Putamen (tissue), 1 donor: ENCODE measurements around the gene TBCA.

ENCODE experiments used
- DNase-seq: peaks from one replicate; pipeline ENCODE4 v3.0.0-alpha.2; 2016; ENCODE audit warnings: low spot score

TBCA gene, protein sequence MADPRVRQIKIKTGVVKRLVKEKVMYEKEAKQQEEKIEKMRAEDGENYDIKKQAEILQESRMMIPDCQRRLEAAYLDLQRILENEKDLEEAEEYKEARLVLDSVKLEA

DNA sequence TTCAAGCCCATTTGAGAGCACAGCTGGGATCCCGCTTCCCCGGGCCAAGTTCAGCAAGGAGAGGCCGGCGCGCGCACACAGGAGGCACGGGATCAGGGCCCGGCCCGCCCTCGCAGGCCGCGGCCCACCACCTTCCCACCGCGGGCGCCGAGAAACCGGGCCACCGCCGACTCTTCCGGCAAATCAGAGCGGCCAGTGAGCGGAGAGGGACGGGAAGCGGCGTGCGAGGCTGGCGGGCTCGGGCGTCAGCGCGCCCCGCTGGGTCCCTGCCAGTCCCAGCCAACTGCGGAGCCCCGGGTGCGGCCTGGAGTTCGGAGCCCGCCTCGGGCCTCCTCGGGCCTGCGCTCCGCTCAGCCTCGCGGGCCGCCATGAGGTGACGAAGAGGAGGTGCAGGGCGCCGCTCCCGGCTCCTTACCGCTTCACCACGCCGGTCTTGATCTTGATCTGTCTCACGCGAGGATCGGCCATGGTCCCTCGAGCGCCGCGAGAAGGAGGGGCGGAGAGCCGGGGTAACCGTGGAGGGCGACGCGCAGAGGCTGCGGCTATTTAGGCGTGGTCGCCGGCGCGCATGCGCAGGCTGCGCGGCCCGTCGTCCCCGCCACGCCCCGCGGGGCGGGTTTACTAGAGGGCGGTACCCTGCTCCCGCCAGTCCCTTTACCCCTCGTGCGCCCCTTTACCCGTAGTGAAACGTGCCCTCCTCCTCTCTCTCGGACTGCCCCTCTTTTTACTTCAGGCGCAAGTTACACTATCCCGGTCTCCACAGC lies at the start of gene TBCA:
Gene TBCA (minus strand): TSS at position 550 of the 764 bp plus-strand sequence. CDS start 82 bp downstream, at position 468.
- DNase-seq = peak; percentile 90

DNA sequence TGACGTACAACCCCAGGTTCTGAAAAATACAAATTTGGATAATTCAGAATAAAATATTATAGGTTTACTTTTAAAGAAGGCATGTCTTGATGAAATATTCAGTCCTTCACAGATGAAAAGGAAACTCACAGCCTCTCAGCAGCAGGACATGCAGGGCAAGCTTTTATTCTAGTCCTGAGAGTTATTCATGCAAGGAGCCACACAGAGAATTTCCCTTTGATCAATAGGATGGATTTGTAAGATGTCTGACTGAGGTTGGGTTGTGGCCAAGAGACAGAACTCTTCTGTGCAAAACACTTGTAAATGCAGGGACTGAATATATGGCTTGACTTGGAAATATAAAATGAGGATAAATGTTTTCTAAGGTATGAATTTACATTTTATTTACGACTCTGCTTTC lies 48.8 kb upstream of the TBCA start:
- DNase-seq = no peak

DNA sequence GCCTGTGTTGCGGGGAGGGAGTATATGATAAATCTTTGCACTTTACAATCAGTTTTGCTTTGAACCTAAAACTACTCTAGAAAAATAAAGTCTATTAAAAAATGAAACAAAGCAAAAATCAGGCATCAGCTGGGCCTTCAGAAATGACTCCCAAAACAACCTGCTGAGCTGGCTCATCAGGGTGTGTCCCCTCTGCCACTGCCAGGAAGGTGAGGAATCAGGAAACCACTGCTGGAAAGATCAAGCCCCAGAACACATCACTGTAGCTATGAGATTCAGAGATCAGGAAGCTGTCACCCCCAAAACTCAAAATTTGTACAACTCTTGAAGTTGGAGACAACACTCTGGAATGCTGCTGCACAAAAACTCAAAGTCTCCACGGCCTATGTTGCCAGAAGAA lies 40.5 kb upstream of the TBCA start:
- no peak for DNase-seq

DNA sequence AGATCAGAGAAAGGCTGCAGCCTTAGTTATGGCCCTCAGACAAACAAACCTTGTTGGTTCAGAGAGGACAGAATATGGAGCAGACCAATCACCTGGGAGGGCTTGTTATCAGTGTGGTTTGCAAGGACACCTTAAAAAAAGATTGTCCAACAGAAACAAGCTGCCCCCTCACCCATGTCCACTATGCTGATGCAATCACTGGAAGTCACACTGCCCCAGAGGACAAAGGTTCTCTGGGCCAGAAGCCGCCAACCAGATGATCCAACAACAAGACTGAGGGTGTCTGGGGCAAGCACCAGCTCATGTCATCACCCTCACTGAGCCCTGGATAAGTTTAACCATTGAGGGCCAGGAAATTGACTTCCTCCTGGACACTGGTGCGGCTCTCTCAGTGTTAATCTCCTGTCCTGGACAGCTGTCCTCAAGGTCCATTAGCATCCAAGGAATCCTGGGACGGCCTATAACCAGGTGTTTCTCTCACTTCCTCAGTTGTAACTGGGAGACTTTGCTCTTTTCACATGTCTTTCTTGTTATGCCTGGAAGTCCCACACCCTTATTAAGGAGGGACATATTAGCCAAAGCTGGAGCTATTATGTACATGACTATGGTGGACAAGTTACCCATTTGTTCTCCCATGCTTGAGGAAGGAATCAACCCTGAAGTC lies 36.9 kb upstream of the TBCA start:
- DNase-seq = no peak

DNA sequence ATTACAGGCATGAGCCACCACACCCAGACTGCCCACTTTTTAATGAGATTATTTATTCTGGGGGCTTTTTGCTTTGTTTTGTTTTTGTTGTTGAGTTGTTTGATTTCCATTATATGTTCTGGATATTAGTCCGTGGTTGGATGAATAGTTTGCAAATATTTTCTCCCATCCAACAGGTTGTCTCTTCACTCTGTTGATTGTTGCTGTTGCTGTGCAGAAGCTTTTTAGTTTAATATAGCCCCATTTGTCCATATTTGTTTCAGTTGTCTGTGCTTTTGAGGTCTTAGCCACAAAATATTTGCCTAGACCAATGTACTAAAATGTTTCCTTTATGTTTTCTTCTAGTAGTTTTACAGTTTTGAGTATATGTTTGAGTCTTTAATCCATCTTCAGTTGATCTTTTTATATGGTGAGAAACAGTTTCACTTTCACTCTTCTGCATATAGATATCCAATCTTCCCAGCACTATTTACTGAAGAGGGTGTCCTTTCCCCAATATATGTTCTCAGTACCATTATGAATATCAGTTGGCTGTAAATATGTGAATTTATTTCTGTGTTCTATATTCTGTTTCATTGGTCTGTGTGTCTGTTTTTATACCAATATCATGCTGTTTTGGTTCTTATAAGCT lies 30.2 kb upstream of the TBCA start:
- DNase-seq = no peak

DNA sequence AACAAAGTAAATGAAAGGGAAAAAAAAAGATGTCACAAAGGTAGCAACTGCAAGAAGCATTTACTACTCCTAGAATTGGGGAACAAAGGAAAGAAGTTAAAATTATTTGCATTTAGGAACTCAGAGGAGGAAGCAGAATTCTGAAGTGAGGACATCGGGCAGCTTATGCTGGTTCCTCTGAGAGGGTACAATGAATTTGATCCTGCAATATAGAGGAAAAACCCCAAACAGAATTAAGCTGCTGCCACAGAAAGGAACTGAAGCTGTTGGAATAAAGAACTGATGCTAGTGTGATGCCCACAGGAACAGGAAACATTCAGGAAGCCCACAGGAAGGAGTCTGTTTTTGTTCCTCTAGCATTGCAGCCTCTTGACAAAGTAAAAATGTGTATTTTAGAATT lies 22.3 kb upstream of the TBCA start:
- DNase-seq = no peak

DNA sequence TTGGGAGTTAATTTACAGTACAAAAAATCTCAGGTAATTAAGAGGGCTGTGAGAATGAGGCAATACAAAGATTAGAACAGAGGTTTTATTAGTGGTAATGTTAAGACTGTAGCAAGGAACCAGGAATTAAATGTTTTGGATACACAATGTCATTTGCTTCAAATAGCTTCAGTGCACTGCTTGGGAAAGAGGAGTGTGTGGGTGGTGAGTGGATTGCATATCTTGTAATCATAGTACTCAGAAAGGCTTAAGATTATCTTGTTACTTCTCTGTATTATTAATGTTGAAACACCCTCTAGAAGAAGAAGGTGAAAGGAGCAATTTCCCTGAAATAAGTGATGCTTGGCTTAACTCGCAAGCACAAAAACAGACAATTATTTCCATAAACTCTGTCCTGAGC lies 21.0 kb upstream of the TBCA start:
- DNase-seq = no peak

DNA sequence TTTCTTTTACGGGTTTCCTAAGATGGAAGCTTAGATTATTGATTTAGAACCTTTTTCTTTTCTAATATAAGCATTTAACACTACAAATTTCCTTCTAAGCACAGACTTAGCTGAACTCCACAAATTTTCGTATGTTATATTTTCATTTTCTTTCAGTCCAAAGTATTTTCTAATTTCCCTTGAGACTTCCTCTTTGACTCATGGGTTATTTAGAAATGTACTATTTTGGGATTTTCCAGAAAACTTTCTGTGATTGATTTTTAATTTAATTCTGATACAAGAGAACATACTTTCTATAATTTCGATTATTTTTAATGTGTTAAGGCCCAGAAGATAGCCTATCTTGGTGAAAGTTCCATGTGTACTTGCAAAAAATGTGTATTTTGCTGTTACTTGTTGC lies 19.7 kb upstream of the TBCA start:
- no peak for DNase-seq

DNA sequence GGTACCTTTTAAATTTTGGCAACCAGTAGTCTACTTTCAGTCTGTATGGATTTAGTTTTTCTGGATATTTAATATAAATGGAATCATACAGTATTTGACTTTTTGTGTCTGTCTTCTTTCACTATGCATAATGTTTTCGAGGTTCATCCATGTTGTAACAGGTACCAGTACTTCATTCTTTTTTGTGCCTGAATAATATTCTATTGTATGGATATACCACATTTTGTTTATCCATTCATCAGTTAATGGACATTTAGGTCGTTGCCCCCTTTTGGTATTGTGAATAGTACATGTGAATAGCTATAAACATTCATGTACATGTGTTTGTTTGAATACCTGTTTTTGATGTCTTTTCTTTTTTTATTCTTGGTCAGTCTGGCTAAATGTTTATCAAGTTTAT lies 19.1 kb upstream of the TBCA start:
- DNase-seq = no peak

DNA sequence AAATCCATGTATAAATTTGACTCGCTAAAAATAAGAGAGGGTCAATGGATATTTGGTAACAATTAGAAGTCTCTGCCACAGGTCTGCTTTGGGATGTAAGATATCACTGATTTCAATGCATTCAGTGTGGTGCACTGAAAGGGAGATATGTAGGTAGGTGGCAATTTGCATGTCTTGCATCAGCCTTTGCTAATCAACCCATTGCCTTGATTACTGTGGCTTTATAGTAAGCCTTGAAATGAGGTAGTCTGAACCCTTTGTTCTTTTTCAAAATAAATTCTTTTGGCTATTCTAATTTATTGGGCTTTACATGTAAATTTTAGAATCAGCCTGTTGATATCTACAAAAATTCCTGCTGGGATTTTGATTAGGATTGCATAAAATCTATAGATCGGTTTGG lies 15.8 kb upstream of the TBCA start:
- DNase-seq = no peak

DNA sequence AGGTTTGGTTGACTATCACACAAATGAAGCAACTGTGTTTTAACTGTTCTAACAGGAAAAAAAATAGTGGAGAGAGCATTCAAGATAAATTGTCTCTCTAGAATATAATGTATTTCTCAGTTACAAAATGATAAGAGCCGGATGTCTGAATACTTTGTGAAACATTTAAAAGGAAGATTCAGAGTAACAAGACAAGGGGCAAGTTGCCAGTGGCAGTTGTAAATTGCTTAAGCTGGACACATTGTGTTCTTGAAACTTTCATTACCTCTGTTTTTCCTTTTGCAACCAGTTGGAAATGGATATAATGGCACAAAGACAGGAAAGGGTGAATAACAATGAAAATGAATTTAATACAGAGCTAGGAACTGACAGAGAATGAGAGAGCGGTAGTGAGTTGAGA lies 15.2 kb upstream of the TBCA start:
- no peak for DNase-seq

DNA sequence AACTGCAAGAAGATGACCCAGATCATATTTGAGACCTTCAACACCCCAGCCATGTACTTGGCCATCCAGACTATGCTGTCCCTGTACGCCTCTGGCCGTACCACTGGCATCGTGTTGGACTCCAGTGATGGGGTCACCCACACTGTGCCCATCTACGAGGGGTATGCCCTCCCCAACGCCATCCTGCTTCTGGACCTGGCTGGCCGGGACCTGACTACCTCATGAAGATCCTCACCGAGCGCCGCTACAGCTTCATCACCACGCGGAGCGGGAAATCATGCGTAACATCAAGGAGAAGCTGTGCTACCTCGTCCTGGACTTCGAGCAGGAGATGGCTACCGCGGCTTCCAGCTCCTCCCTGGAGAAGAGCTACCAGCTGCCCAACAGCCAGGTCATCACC lies 9.1 kb upstream of the TBCA start:
- DNase-seq = no peak

DNA sequence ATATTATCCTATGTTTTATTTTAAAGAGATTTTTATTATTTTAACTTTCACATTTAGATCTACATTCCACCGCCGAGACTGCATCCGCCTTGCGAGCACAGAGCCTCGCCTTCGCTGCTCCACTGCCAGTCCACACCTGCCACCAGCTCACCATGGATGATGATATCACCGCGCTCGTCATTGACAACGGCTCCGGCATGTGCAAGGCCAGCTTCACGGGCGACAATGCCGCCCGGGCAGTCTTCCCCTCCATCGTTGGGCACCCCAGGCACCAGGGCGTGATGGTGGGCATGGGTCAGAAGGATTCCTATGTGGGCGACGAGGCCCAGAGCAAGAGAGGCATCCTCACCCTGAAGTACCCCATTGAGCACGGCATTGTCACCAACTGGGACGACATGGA lies 8.6 kb upstream of the TBCA start:
- DNase-seq = no peak

DNA sequence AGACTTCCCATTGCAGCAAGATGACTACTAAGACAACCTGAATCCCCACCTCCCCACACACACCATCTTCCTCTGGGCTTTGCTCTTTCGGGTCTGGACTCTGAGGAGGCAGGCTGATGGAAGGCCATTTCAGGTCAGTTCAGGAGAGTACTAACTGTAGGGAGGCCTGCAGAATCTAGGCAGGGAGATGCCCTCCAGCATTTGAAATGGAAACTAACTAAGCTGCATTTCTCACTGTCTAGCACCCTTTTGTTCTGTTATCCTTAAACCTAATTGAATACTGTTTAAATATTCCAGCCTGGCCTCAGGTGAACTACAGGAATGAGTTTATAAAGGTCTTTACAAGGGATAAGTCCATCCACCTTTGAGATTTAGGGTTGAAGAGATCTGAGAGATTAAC lies 4.9 kb upstream of the TBCA start:
- no peak for DNase-seq

DNA sequence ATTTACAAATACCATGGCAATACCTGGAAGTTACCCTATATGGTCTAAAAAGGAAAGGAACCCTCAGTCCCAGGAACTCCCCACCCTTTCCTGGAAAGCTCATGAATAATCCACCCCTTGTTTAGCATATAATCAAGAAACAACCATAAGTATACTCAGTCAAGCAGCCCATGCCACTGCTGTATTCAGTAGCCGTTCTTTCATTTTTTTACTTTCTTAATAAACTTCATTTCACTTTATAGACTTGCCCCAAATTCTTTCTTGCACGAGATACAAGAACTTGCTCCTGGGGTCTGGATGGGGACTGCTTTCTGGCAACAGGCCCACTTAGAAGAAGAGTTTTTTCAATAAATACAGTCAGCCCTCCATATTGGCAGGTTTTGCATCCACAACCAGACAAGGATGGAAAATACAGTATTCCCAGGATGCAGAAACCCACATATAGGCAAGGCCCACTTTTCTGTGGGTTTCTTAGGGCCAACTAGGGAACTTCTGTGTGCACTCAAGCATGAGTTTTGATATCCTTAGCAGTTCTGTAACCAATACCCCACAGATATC lies 2.8 kb upstream of the TBCA start:
- DNase-seq = no peak

DNA sequence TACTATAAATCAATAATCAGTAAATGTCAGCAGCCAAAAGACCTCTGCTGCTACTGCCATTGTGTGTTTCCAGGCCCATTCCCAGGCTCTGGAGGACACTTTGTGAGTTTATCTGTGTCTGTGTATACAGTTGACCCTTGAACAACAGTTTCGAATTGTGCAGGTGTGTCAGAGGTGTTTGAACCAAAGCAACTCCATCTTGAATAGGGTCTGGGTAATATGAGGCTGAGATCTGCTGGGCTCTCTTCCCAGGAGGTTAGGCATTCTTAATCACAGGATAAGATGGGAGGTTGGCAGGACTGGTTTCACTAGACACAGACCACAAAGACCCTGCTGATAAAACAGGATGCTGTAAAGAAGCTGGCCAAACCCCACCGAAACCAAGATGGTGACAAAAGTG lies 2.3 kb upstream of the TBCA start:
- no peak for DNase-seq

DNA sequence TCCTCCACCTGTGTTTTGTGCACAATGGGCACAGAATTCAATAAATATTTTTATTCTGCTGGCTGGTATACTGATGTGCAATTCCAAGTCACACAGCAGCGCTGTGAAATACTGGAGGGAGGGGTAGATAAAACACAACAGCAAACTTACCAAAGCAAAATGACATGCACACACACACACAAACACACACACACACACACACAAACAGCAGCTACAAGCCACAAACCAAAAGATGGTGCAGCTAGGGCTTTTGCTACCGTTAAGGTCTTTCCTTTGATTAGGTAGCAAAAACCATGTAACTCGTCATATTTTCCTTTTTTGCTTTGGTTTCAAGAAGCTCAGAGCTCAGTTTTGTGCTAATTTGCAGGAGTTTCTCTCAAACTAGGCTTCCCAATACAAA lies 1.8 kb upstream of the TBCA start:
- DNase-seq = no peak

DNA sequence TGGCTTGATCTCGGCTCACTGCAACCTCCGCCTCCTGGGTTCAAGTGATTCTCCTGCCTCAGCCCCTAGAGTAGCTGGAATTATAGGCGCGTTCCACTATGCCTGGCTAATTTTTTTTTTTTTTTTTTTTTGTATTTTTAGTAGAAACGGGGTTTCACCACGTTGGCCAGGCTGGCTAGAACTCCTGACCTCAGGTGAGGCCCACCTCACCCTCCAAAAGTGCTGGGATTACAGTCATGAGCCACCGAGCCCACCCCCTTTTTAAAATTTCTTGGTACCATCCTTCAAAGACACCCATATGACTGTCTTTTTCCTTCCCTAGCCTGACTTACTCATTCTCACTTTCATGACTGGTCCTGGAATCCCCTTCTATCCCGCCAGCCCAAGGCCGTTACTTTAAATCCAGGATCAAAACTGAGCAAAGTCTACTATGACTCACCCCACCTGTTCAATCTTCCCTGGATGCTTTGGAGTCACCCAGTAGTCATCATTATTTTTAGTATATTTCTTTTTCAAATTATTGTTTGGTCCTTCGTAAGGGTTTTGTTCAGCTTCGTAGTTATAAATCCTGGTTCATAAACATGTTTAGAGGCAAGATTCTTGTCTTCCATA lies 1.2 kb upstream of the TBCA start:
- DNase-seq = no peak

DNA sequence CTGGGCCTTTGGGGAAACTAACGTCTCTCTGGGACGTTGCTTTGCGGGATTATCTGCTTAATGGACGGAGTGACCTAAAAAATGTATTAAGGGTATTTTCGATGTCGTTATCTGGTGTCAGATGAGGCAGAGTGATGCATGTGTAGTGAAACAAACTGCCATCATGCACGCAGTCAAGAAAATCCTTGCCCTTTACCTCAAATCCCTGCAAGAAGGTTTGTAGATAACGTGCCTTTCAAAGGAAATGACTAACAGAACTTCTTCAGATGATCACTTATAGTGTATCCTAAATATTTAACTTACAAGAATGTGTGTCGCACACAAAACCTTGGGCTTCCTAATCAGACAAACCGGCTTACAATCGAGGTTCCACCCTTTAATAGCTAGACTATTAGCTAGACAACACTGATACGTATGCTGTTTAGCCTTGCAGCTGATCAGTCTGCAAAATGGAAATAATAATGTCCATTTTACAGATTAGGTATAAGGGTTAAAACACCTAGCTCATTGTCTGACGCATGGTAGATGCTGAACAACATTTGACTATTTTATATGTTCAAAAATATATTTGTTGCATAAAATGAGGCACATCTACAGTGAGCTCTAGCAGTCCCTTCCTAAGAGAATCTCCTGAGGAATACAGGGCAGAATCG lies 541 bp upstream of the TBCA start:
- DNase-seq = no peak

DNA sequence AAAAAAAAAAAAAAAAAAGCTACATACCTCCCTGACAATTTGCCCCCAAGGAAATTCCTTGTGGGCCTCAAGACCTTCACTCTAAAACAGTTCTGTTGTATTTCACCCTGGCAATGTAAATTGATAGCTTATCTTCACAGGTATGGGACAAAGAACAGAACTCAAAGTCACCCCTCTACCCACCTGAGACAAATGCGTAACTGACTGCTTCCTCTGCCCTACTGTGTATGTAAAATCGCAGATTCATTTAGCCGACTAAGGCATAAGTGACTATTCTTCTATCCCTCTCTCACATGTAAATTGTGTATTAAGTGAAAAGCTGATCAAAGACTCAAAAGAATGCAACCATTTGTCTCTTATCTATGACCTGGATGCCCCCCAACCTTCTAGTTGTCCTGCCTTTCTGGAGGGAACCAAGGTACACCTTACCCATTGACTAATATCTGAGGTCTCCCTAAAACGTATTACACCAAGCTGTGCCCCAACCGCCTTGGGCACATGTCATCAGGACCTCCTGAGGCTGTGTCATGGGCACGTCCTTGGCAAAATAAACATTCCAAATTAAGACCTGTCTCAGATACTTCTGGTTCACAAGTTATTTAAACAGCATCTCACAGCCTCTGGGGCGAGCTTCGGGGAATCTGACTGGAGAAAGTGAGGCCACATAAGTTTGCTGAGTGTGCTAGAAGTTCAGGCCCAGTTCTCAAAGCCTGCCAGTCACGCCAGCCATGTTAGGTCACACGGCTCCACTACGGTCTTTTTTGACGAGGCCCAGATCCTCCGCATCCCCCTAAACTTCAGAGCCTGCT lies 954 bp downstream of the TBCA start:
- DNase-seq = no peak

DNA sequence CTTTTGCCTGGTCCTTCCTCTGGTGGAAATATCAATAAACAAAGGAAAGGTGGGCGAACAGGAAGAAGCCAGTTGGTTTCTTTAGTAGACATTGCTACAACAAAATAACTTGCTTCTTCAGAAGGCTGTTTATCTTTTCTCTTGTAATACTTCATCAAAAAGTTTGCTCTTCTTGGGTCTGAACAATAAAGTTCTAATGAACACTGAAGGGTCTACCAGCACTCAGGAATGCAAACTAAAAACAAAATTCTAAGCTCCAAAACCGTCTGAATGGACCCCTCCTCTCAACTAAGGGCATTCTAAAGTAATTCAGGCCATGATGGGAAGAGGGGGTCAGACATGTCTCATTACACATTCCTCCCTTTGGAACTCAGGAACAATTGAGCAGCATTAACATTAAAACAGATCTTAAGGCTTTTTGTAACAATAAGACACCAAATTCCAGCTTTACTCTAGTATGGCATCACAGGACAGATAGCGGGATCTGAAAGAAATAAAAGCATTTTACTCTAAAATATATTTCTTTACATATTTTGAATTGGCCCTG lies 2.3 kb downstream of the TBCA start:
- DNase-seq = no peak
